ENCODE measurements around the gene LIX1.
"Not testable (repeated sequence)": the region's sequence is repeated elsewhere in the genome, so short reads cannot be mapped to it uniquely, and the experiment has no call there.

The LIX1 gene

DNA sequence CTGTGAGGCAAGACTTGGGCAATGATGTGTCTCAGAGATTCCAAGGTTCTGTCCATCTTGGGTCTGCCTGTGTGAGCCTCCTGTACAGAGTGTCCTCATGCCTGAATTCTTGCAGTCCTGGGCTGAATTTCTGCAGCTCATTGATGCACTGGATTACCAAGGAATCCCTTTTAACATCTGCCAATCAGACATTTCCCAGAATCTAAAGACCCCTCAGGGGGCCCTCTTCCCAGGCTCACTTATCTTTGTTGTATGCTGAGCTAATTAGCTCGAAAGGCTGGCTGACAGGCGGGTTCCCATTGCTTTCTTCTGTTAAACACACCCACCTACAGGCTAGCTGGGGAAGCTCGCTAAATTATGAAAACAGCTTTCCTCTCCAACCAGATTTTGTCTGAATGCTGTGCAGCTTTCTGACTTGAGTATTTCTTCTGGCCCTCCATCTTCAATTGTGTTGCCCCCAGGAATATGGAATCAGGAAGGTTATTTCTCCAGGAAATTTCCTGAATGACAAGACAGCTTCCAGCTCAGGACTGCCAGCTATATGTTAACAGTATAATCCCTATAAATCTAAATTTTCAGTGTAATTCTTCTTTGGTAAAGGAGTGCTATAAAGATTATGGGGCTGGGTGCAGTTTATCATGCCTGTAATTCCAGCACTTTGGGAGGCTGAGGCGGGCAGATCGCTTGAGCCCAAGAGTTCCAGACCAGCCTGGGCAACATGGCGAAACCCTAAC, at the start of gene LIX1:
TSS of gene LIX1 (minus strand) at position 91 of the 734 bp plus-strand sequence. CDS start at position 56, 35 bp downstream.
- DNase-seq (ENCODE audit: low read depth in 2 of 2), result no peak

GRCh38 chr5:97191893-97192292, 49.5 kb upstream of the LIX1 start:
- DNase-seq (ENCODE audit: low read depth in 2 of 2), result no peak

DNA sequence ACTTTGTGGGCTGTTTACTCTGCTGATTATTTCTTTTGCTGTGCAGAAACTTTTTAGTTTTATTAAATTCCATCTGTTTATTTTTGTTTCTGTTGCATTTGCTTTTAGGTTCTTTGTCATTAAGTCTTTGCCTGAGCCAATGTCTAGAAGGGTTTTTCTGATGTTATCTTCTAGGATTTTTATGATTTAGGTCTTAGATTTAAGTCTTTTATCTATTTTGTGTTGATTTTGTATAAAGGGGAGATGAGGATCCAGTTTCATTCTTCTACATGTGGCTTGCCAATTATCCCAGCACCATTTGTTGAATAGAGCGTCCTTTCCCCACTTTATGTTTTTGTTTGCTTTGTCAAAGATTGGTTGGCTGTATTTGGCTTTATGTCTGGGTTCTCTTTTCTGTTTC, 47.1 kb upstream of the LIX1 start:
- not testable (repeated sequence) for DNase-seq (ENCODE audit: low read depth in 2 of 2)

DNA sequence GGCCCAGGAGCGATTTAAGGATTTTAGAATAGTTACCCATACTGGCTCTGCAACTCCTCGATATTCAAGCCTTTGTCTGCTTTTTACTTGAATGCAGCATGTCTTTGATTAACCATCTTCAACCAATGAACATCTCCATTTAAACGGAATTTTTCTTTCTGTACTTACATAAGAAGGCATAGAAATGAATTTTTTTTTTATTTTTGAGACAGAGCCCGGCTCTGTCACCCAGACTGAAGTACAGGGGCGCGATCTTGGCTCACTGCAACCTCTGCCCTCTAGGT, 41.5 kb upstream of the LIX1 start:
- no peak for DNase-seq (ENCODE audit: low read depth in 2 of 2)

GRCh38 chr5:97183100-97183929, 40.9 kb upstream of the LIX1 start, which contains the start of gene RIOK2:
TSS of gene RIOK2 (minus strand) at chr5:97183247. CDS start at chr5:97183191, 56 bp downstream.
- DNase-seq (ENCODE audit: low read depth in 2 of 2), result peak; percentile 91 to 93

- no peak for DNase-seq (ENCODE audit: low read depth in 2 of 2)
Measured at GRCh38 chr5:97182571-97183099, 40.2 kb upstream of the LIX1 start.

DNA sequence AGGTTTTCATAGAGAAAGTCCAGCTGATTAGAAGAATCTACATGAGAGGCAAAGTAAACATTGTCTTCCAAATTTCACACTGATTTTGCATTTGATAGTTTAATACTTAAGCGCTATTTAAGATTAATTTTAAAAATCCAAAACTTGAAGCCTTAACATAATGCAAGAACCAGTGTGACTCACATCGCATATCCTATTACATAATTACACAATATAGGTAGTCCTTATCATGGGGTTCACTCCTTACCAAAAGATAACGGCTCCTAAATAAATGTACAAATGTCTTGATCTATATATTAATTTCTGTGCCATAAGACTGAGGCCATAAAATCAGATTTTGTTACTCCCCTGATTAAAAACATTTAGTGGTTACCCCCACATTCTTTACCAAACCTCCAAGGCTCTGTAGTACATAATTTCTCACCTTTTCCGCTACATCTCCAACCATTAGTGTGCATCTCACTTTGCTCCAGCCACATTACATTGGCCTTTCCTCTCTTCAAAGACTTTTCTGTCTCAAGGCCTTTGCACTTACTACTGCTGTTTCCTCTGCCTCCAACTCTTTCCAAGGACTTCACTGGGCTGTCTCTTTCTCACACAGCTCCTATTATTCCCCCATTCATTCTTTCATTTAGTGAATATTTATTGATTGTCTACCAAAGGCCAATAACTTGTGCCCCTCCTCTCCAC, 39.6 kb upstream of the LIX1 start:
- no peak for DNase-seq (ENCODE audit: low read depth in 2 of 2)

- not testable (repeated sequence) for DNase-seq (ENCODE audit: low read depth in 2 of 2)
Measured at GRCh38 chr5:97179457-97179856, 37.0 kb upstream of the LIX1 start.

GRCh38 chr5:97172227-97172626, 29.8 kb upstream of the LIX1 start:
- no peak for DNase-seq (ENCODE audit: low read depth in 2 of 2)

DNA sequence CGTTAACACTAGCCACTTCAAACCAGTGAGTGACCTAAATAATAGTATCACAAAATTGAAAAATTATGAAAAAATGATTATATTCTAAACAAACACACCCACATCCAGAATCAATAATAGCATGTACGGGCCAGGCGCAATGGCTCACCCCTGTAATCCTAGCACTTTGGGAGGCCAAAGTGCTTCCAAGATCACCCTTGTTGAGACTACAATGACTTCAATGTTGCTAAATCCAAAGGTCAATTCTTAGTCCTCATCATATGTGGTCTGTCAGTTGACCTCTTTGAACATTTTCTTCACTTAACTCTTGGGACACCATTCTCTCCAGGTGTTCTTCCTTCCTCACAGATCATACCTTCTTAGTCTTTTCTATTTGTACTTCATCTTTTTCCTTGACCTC, 29.3 kb upstream of the LIX1 start:
- DNase-seq (ENCODE audit: low read depth in 2 of 2), result no peak

GRCh38 chr5:97167435-97167834, 25.0 kb upstream of the LIX1 start:
- DNase-seq (ENCODE audit: low read depth in 2 of 2), result no peak

- no peak for DNase-seq (ENCODE audit: low read depth in 2 of 2)
Measured at GRCh38 chr5:97165726-97166125, 23.3 kb upstream of the LIX1 start.

GRCh38 chr5:97164846-97165245, 22.4 kb upstream of the LIX1 start:
- DNase-seq (ENCODE audit: low read depth in 2 of 2), result no peak

- DNase-seq (ENCODE audit: low read depth in 2 of 2), result no peak
Measured at GRCh38 chr5:97163790-97164285, 21.4 kb upstream of the LIX1 start.

DNA sequence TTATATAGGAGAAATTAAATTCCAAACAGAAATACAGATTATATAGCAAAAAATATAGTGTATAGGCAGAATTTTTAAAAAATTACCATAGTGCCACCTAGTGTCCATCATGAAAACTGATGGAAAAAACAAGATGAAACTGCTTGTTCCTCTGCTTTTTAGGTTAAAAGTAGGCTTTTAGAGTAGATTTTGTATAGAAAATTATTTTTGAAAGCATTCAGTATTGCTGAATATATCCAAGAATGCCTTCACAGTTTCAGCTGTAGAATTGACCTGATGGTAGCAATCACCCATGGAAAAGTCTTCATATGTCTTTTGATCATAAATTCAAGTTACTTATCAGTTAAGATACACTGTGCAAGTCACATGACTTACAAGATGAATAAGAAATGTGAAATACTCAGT, 21.0 kb upstream of the LIX1 start:
- DNase-seq (ENCODE audit: low read depth in 2 of 2), result no peak

- peak in 1 of 2 donors; percentile 6 for DNase-seq (ENCODE audit: low read depth in 2 of 2)
Measured at GRCh38 chr5:97162045-97162444, 19.6 kb upstream of the LIX1 start.

DNA sequence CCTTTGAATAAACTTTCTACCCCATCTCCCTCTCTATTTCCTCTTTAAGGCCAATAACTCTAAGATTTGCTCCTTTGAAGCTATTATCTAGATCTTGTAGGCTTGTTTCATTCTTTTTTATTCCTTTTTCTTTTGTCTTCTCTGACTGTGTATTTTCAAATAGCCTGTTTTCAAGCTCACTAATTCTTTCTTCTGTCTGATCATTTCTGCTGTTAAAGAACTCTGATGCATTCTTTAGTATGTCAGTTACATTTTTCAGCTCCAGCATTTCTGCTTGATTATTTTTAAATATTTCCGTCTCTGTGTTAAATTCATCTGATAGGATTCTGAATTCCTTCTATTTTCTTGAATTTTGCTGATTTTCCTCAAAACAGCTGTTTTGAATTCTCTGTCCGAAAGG, 15.3 kb upstream of the LIX1 start:
- DNase-seq (ENCODE audit: low read depth in 2 of 2), result no peak

DNA sequence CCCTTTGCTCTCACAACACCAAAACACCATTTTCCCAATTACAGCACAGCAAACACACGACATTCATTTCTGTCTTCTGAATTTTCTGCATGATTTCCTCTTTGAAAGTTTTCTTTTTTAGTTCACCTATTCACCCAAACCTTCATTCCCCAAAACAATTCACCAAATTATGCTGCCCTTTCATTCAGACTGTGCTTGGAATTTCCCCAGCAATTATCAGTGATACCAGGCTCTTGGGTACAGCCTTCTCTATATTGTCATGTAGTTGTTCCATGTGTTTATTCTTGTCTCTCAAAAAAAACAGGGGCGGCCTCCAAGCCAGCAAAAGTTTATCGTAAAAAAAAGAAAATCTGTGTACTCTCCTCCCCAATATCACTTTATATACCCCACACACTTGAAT, 9.0 kb upstream of the LIX1 start:
- no peak for DNase-seq (ENCODE audit: low read depth in 2 of 2)

DNA sequence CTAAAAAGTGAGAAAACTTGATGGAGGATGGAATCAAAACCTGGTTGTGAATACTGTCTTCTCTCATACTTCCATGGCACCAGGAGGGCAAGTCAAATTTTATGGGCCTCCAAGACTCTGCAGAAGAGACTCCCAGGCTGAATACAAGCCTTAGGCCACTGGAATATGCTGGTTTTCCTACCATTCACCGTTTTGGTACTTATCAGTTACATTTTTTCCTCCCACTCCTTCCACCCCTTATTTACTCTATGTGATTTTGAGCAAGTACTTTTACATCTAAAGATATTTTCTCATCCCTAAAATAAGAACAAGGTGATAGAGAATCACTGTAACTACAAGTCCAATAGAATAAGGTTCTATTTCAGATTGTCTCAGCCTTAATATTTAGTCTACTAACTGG, 8.0 kb upstream of the LIX1 start:
- no peak for DNase-seq (ENCODE audit: low read depth in 2 of 2)

GRCh38 chr5:97149709-97150108, 7.3 kb upstream of the LIX1 start:
- no peak for DNase-seq (ENCODE audit: low read depth in 2 of 2)

- DNase-seq (ENCODE audit: low read depth in 2 of 2), result no peak
Measured at GRCh38 chr5:97148288-97148687, 5.9 kb upstream of the LIX1 start.

DNA sequence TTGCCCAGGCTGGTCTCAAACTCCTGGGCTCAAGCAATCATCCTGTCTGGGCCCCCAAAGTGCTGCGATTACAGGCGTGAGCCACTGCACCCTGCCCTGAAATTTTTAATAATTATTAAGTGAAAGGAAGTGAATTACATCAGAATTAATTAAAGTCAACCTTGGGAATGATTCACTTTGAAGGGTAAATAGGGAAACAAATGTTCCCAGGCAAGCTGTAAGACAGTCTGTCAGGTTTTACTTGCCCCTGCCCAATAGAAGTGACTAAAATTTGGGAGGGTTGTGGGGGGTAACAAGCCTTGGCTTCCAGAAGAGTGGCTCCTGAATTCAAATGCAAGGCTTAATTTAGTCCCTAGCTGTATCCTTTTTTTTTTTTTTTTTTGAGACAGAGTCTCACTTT, 1.3 kb upstream of the LIX1 start:
- no peak for DNase-seq (ENCODE audit: low read depth in 2 of 2)

All from stimulated activated CD8-positive, alpha-beta memory T cell treated with anti-CD3 and anti-CD28 coated beads, Interleukin-7, amount 100 ng/mL, for 4 hours (primary cell).